CD14-positive monocyte (primary cell): ENCODE results near the gene PLA2G2C. TPM values are rescaled to one million over a fixed set of nuclear protein-coding genes. Genes with fewer than 3 reads are reported as not detected.

Experiments
- DNase-seq, 3 donors: peaks; one replicate each; pipeline ENCODE4 v3.0.0-alpha.2; 2011 to 2022
- H2AFZ ChIP-seq: 2 replicates; pipeline ENCODE4 v1.6.0; 2012; ENCODE audit warnings: mild to moderate bottlenecking, low read depth, low read length, inconsistent platforms; ENCODE audit not compliant: insufficient read depth, poor library complexity, severe bottlenecking
- H3K27ac ChIP-seq, 2 donors: 1 replicate in 1 of 2; 2 replicates in 1 of 2; pipeline ENCODE4 v1.5.1; 2012 to 2013; ENCODE audit warnings: low read length in 2 of 2, control low read depth in 1 of 2, inconsistent platforms in 1 of 2, low read depth in 1 of 2, mild to moderate bottlenecking in 1 of 2
- H3K27me3 ChIP-seq, 2 donors: one replicate each; pipeline versions ENCODE4 v1.6.0 to v1.6.1; 2011 to 2013; ENCODE audit warnings: low read length in 2 of 2; ENCODE audit not compliant: control insufficient read depth in 2 of 2, insufficient read depth in 2 of 2
- H3K36me3 ChIP-seq, 2 donors: replicated peaks in 1 of 2; 1 replicate in 1 of 2; 2 replicates in 1 of 2; pipeline versions ENCODE4 v1.5.1 to v1.6.1; 2012 to 2013; ENCODE audit warnings: low read length in 2 of 2, control low read depth in 1 of 2, inconsistent platforms in 1 of 2, mild to moderate bottlenecking in 1 of 2; ENCODE audit not compliant: insufficient read depth in 2 of 2, control insufficient read depth in 1 of 2
- H3K4me1 ChIP-seq, 2 donors: 1 replicate in 1 of 2; 2 replicates in 1 of 2; pipeline versions ENCODE4 v1.5.1 to v1.6.1; 2012 to 2013; ENCODE audit warnings: low read length in 2 of 2, control low read depth in 1 of 2, inconsistent platforms in 1 of 2, mild to moderate bottlenecking in 1 of 2, moderate library complexity in 1 of 2; ENCODE audit not compliant: insufficient read depth in 2 of 2, control insufficient read depth in 1 of 2
- H3K4me2 ChIP-seq: replicated peaks from 2 replicates; pipeline ENCODE3; 2012; ENCODE audit warnings: low read length, moderate library complexity, mild to moderate bottlenecking; ENCODE audit not compliant: poor library complexity, severe bottlenecking; ENCODE audit errors: extremely low read depth
- H3K4me3 ChIP-seq, 3 experiments: fragments of 200-600 bp in 1 of 3; sonication (generic) in 1 of 3; replicated peaks in 1 of 3; 1 replicate in 2 of 3; 2 replicates in 1 of 3; pipeline ENCODE4 v1.5.1; 2011 to 2013; ENCODE audit warnings: low read length in 3 of 3, mild to moderate bottlenecking in 3 of 3, control low read depth in 2 of 3, low read depth in 2 of 3, inconsistent platforms in 1 of 3, moderate library complexity in 1 of 3
- H3K79me2 ChIP-seq: 2 replicates; pipeline ENCODE4 v1.6.0; 2012; ENCODE audit warnings: mild to moderate bottlenecking, control low read depth, inconsistent platforms, low read length, moderate library complexity; ENCODE audit not compliant: insufficient read depth
- H3K9ac ChIP-seq: 2 replicates; pipeline ENCODE4 v1.6.0; 2017; ENCODE audit warnings: low read length, mild to moderate bottlenecking; ENCODE audit not compliant: insufficient read depth, poor library complexity, severe bottlenecking
- H3K9me3 ChIP-seq, 2 donors: replicated peaks in 1 of 2; 1 replicate in 1 of 2; 2 replicates in 1 of 2; pipeline versions ENCODE4 v1.5.1 to v1.6.1; 2012 to 2013; ENCODE audit warnings: low read length in 2 of 2, control low read depth in 1 of 2; ENCODE audit not compliant: control insufficient read depth in 1 of 2, insufficient read depth in 1 of 2
- H4K20me1 ChIP-seq: 2 replicates; pipeline ENCODE4 v1.6.0; 2012; ENCODE audit warnings: mild to moderate bottlenecking, low read length, control low read depth, moderate library complexity; ENCODE audit not compliant: insufficient read depth
- H3K27ac Mint-ChIP-seq, 7 donors: one replicate each; pipeline ENCODE4 v1.8.0; 2020; ENCODE audit warnings: mild to moderate bottlenecking in 7 of 7, mixed read lengths in 7 of 7, moderate library complexity in 6 of 7, inconsistent platforms in 2 of 7
- H3K27me3 Mint-ChIP-seq, 3 donors: one replicate each; pipeline ENCODE4 v1.8.0; 2021 to 2022; ENCODE audit warnings: low read depth in 3 of 3, mild to moderate bottlenecking in 3 of 3, mixed read lengths in 3 of 3, moderate library complexity in 3 of 3, inconsistent platforms in 1 of 3
- H3K36me3 Mint-ChIP-seq, 2 donors: one replicate each; pipeline ENCODE4 v1.8.0; 2020; ENCODE audit warnings: mixed read lengths in 2 of 2, inconsistent platforms in 1 of 2, mild to moderate bottlenecking in 1 of 2
- H3K4me1 Mint-ChIP-seq: one replicate; pipeline ENCODE4 v1.8.0; 2020; ENCODE audit warnings: mild to moderate bottlenecking, mixed read lengths
- H3K4me3 Mint-ChIP-seq, 2 donors: one replicate each; pipeline ENCODE4 v1.8.0; 2020; ENCODE audit warnings: mild to moderate bottlenecking in 2 of 2, mixed read lengths in 2 of 2, moderate library complexity in 1 of 2
- H3K9me3 Mint-ChIP-seq, 7 donors: one replicate each; pipeline ENCODE4 v1.8.0; 2020 to 2022; ENCODE audit warnings: mixed read lengths in 7 of 7, mild to moderate bottlenecking in 6 of 7, moderate library complexity in 6 of 7, inconsistent platforms in 2 of 7
- CTCF ChIP-seq: fragments of 200-600 bp; IDR thresholded peaks from one replicate; pipeline ENCODE4 v1.8.0; 2022; ENCODE audit warnings: antibody characterized with exemption, mild to moderate bottlenecking
- WGBS: methylation state at CpG from one replicate; pipeline ENCODE4 v1.1.5; 2013; ENCODE audit warnings: missing lambda C conversion rate; ENCODE audit not compliant: insufficient coverage; 5-methylcytosine and 5-hydroxymethylcytosine counted together
- intact Hi-C, 2 donors: fragments of 100-400 bp; cut with micrococcal nuclease; formaldehyde crosslinking; loops; one replicate each; pipeline versions ENCODE4 v1.15.0 to v1.15.1; 2023
- polyA plus RNA-seq, 3 donors: library from polyadenylated mRNA; depleted of rRNA in 1 of 3; unstranded in 2 of 3; stranded (reverse) in 1 of 3; fragments of 300-500 nt in 2 of 3; fragments of >200 nt in 1 of 3; fragmentation: Illumina TruSeq in 2 of 3; gene quantifications; 1 replicate in 2 of 3; 2 replicates in 1 of 3; pipeline ENCODE4 v1.2.3, GENCODE V29; 2012 to 2021

Gene PLA2G2C
- polyA plus RNA-seq, 3 donors = 0.07 to 0.40 TPM; not detected in 1

GRCh38 chr1:20216574-20216973, 30.3 kb upstream of the PLA2G2C start:
- peaks cover 5% of the 10 kb centered on the region for H3K4me1 Mint-ChIP-seq
- no peaks in the 10 kb centered on the region for H3K36me3 ChIP-seq
- no peak overlapping the region for H3K4me2 ChIP-seq
- H2AFZ ChIP-seq = no peak overlapping the region
- peaks cover 22 to 49% (median 36%) of the 10 kb centered on the region in 3 donors for H3K27me3 Mint-ChIP-seq
- no peak overlapping the region for H3K4me3 Mint-ChIP-seq
- no peak for TF ChIP-seq CTCF
- no peaks in the 10 kb centered on the region for H3K9me3 ChIP-seq
- no peaks in the 10 kb centered on the region for H4K20me1 ChIP-seq
- no peak overlapping the region for H3K9ac ChIP-seq
- no peaks in the 10 kb centered on the region for H3K4me1 ChIP-seq
- H3K9me3 Mint-ChIP-seq = peaks cover 0 to 4% (median 0%) of the 10 kb centered on the region in 7 donors
- H3K79me2 ChIP-seq = no peaks in the 10 kb centered on the region
- no peak for DNase-seq
- peaks cover 21 to 26% of the 10 kb centered on the region in 2 donors for H3K27me3 ChIP-seq
- 100% methylated on average over 1 of the region's 1 CpG for WGBS
- intact Hi-C loops = no loop called here
- H3K4me3 ChIP-seq = no peak overlapping the region
- H3K36me3 Mint-ChIP-seq = no peaks in the 10 kb centered on the region
- H3K27ac ChIP-seq = no peak overlapping the region
- H3K27ac Mint-ChIP-seq = no peak overlapping the region

- 100% methylated on average over 3 of the region's 6 CpGs for WGBS
- Histone ChIP-seq H3K36me3 (no peaks in the 10 kb centered on the region), H3K4me3 (no peak overlapping the region), H3K9me3 (no peaks in the 10 kb centered on the region), H3K9ac (no peak overlapping the region), H3K27me3 (peaks cover 21 to 24% of the 10 kb centered on the region in 2 donors), H3K79me2 (no peaks in the 10 kb centered on the region), H2AFZ (no peak overlapping the region), H4K20me1 (no peaks in the 10 kb centered on the region), H3K27ac (no peak overlapping the region), H3K4me1 (no peaks in the 10 kb centered on the region), H3K4me2 (no peak overlapping the region)
- H3K4me3 Mint-ChIP-seq = no peak overlapping the region
- peaks cover 0 to 4% (median 0%) of the 10 kb centered on the region in 7 donors for H3K9me3 Mint-ChIP-seq
- peaks cover 24 to 49% (median 32%) of the 10 kb centered on the region in 3 donors for H3K27me3 Mint-ChIP-seq
- H3K27ac Mint-ChIP-seq = no peak overlapping the region
- intact Hi-C loops = no loop called here
- peaks cover 5% of the 10 kb centered on the region for H3K4me1 Mint-ChIP-seq
- TF ChIP-seq CTCF = no peak
- DNase-seq = no peak
- no peaks in the 10 kb centered on the region for H3K36me3 Mint-ChIP-seq
These were observed 29.4 kb upstream of the PLA2G2C start for GRCh38 chr1:20215716-20216115.
